ENCODE results near the gene CLASP2. TPM values are rescaled to one million over a fixed set of nuclear protein-coding genes. Genes with fewer than 3 reads are reported as not detected.
"Not testable (repeated sequence)": the region's sequence is repeated elsewhere in the genome, so short reads cannot be mapped to it uniquely, and the experiment has no call there.

CLASP2 gene
- total RNA-seq, 1 experiment from 2014 or later: 36.5 TPM

DNA sequence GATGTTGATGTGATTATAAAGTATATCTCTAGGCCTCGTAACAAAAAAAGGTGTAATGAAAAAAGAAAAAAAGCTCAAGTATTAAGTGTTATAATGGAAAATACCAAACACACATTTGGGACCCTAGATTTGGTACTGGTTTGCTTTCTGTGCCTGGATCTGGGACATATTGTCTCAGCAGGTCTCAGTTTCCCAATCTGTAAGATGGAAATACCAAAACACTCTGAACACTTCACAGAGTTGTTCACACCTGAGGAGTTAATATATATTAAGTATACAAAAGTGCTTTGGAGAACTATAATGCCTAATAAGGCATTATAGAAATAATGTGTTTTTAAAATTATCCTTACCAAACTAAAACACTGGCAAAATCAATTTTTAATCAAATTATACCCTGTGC lies 60.0 kb downstream of the CLASP2 start:
- intact Hi-C loops (cut with micrococcal nuclease; ENCODE audit: unreplicated experiment): no loop called here

DNA sequence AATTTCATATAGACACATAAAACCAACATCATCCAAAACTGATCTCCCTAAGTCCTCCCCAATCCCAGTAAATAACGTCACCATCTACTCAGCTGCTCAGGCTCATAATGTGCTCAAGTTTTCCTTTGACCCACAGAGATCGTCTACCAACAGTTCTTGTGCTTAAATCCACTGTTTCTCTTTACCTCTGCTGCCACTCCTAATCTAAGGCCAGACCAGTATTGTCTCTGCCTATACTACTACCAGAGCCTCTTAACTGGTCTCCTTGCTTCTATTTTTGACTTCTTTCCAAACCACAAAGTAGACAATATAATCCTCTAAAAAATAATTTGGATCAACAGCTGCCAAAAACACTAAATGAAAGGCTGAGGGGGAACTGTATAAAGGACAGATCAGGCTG lies 65.3 kb downstream of the CLASP2 start:
- Histone ChIP-seq H3F3A (ENCODE audit: insufficient read depth, low read depth) (no peaks in the 10 kb centered on the region), H3K4me1 (replicated peaks; ENCODE audit: insufficient read depth) (no peaks in the 10 kb centered on the region), H3K4me3 (no peak overlapping the region), H3K27ac (no peak overlapping the region), H3K4me2 (no peak overlapping the region), H3K9me2 (ENCODE audit: insufficient read depth) (no peaks in the 10 kb centered on the region), H4K20me1 (ENCODE audit: insufficient read depth) (no peaks in the 10 kb centered on the region; the same call in 1 of the 2 replicates), H3K27me3 (ENCODE audit: insufficient read depth, low read depth) (no peaks in the 10 kb centered on the region), H3K79me2 (ENCODE audit: low read depth) (no peaks in the 10 kb centered on the region), H3K9me3 (ENCODE audit: insufficient read depth, low read depth) (no peaks in the 10 kb centered on the region), H3K36me3 (ENCODE audit: low read depth) (no peaks in the 10 kb centered on the region), H2AFZ (no peak overlapping the region)
- no peak for DNase-seq
- intact Hi-C loops (cut with micrococcal nuclease; ENCODE audit: unreplicated experiment): no loop called here
- no peak for TF ChIP-seq EZH2 (IDR thresholded peaks at IDR 0.05; ENCODE audit: low read depth)
- TF ChIP-seq, protein P1, sequence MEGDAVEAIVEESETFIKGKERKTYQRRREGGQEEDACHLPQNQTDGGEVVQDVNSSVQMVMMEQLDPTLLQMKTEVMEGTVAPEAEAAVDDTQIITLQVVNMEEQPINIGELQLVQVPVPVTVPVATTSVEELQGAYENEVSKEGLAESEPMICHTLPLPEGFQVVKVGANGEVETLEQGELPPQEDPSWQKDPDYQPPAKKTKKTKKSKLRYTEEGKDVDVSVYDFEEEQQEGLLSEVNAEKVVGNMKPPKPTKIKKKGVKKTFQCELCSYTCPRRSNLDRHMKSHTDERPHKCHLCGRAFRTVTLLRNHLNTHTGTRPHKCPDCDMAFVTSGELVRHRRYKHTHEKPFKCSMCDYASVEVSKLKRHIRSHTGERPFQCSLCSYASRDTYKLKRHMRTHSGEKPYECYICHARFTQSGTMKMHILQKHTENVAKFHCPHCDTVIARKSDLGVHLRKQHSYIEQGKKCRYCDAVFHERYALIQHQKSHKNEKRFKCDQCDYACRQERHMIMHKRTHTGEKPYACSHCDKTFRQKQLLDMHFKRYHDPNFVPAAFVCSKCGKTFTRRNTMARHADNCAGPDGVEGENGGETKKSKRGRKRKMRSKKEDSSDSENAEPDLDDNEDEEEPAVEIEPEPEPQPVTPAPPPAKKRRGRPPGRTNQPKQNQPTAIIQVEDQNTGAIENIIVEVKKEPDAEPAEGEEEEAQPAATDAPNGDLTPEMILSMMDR (conservative IDR thresholded peaks at IDR 0.05): no peak
- BruUV-seq (replicated peaks): no TSS peak
- CTCF ChIA-PET: no interaction called here
- POLR2A ChIA-PET (ENCODE audit: unreplicated experiment): no interaction called here

More for the DNA sequence above, 60.0 kb downstream of the CLASP2 start:
- Histone ChIP-seq H3K9me3 (ENCODE audit: insufficient read depth, low read depth) (no peaks in the 10 kb centered on the region), H3K9me2 (ENCODE audit: insufficient read depth) (no peaks in the 10 kb centered on the region), H3K4me3 (no peak overlapping the region), H3K4me1 (replicated peaks; ENCODE audit: insufficient read depth) (peaks cover under 1% of the 10 kb centered on the region; the same call in 1 of the 2 replicates), H2AFZ (no peak overlapping the region), H3K79me2 (ENCODE audit: low read depth) (no peaks in the 10 kb centered on the region), H3K36me3 (ENCODE audit: low read depth) (no peaks in the 10 kb centered on the region), H4K20me1 (ENCODE audit: insufficient read depth) (no peaks in the 10 kb centered on the region; the same call in 1 of the 2 replicates), H3F3A (ENCODE audit: insufficient read depth, low read depth) (no peaks in the 10 kb centered on the region), H3K27me3 (ENCODE audit: insufficient read depth, low read depth) (no peaks in the 10 kb centered on the region), H3K27ac (no peak overlapping the region), H3K4me2 (no peak overlapping the region)
- DNase-seq: no peak
- no TSS peak for BruUV-seq (replicated peaks)
- ChIA-PET POLR2A (ENCODE audit: unreplicated experiment) (no interaction called here), CTCF (no interaction called here)
- TF ChIP-seq EZH2 (IDR thresholded peaks at IDR 0.05; ENCODE audit: low read depth): no peak
- TF ChIP-seq, protein P1 (conservative IDR thresholded peaks at IDR 0.05): no peak

DNA sequence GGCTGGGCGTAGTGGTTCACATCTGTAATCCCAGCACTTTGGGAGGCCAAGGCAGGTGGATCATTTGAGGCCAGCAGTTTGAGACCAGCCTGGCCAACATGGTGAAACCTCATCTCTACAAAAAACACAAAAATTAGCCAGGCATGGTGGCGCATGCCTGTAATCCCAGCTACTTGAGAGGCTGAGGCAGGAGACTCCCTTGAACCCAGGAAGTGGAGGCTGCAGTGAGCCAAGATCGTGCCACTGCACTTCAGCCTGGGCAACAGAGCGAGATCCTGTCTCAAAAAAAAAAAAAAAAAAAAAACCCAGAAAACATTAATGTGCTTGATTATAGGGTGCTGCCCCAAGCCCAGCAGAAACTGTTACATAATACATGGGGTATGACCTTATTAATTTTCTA lies 67.0 kb downstream of the CLASP2 start:
- H3K4me2 ChIP-seq; DNase-seq; H3K27ac ChIP-seq; H3K4me1 ChIP-seq (replicated peaks; ENCODE audit: insufficient read depth); H3K9me3 ChIP-seq (ENCODE audit: insufficient read depth, low read depth); H3K4me3 ChIP-seq; H2AFZ ChIP-seq; H3K27me3 ChIP-seq (ENCODE audit: insufficient read depth, low read depth); H3F3A ChIP-seq (ENCODE audit: insufficient read depth, low read depth); CTCF ChIA-PET; H3K79me2 ChIP-seq (ENCODE audit: low read depth); intact Hi-C loops (cut with micrococcal nuclease; ENCODE audit: unreplicated experiment); BruUV-seq (replicated peaks); H3K9me2 ChIP-seq (ENCODE audit: insufficient read depth); H4K20me1 ChIP-seq (ENCODE audit: insufficient read depth); POLR2A ChIA-PET (ENCODE audit: unreplicated experiment); H3K36me3 ChIP-seq (ENCODE audit: low read depth): not testable (repeated sequence)

DNA sequence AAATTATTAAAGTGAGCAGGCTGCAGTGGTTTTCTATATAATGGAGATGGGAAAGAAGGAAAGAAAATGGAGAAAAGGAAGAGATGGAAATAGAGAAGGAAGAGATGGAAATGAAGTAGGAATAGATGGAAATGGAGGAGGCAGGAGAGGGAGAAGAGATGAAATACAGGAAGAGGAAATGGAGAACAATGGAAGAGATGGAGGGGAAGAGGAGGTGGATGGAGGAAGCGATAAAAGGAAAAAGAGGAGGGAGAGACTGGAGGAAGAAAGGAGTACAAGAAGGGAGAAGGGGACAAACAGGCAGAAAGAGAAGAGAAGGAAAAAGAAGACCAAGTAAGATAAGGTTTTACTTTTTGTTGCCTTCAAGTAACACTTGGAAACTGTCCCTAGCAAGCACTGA lies 67.6 kb downstream of the CLASP2 start:
- Histone ChIP-seq H3K27me3 (ENCODE audit: insufficient read depth, low read depth) (no peaks in the 10 kb centered on the region), H3K4me1 (replicated peaks; ENCODE audit: insufficient read depth) (no peaks in the 10 kb centered on the region), H3K4me3 (no peak overlapping the region), H3K9me3 (ENCODE audit: insufficient read depth, low read depth) (no peaks in the 10 kb centered on the region), H3K36me3 (ENCODE audit: low read depth) (no peaks in the 10 kb centered on the region), H3K4me2 (no peak overlapping the region), H2AFZ (no peak overlapping the region), H4K20me1 (ENCODE audit: insufficient read depth) (no peaks in the 10 kb centered on the region; the same call in 1 of the 2 replicates), H3K27ac (no peak overlapping the region), H3F3A (ENCODE audit: insufficient read depth, low read depth) (no peaks in the 10 kb centered on the region), H3K9me2 (ENCODE audit: insufficient read depth) (no peaks in the 10 kb centered on the region), H3K79me2 (ENCODE audit: low read depth) (no peaks in the 10 kb centered on the region)
- DNase-seq: no peak
- no peak for TF ChIP-seq EZH2 (IDR thresholded peaks at IDR 0.05; ENCODE audit: low read depth)
- TF ChIP-seq, protein P1 (conservative IDR thresholded peaks at IDR 0.05): no peak
- ChIA-PET CTCF (no interaction called here), POLR2A (ENCODE audit: unreplicated experiment) (no interaction called here)
- no TSS peak for BruUV-seq (replicated peaks)
- intact Hi-C loops (cut with micrococcal nuclease; ENCODE audit: unreplicated experiment): no loop called here
